Type B pancreatic cell (in vitro differentiated cells): ENCODE results near the gene TM2D1. TPM values are rescaled to one million over a fixed set of nuclear protein-coding genes. Genes with fewer than 3 reads are reported as not detected.

Experiments used
- DNase-seq: peaks from one replicate; pipeline ENCODE4 v3.0.0; 2021; ENCODE audit warnings: mixed read lengths; ENCODE audit not compliant: unreplicated experiment; ENCODE audit errors: extremely low spot score
- H3K27ac Mint-ChIP-seq: 2 replicates; pipeline ENCODE4 v1.8.0; 2021; ENCODE audit warnings: mild to moderate bottlenecking, mixed read lengths
- H3K27me3 Mint-ChIP-seq: 2 replicates; pipeline ENCODE4 v1.8.0; 2021; ENCODE audit warnings: mixed read lengths
- H3K36me3 Mint-ChIP-seq: 2 replicates; pipeline ENCODE4 v1.8.0; 2021; ENCODE audit warnings: mixed read lengths
- H3K4me1 Mint-ChIP-seq: one replicate; pipeline ENCODE4 v1.8.0; 2021; ENCODE audit warnings: mixed read lengths; ENCODE audit not compliant: unreplicated experiment
- H3K4me3 Mint-ChIP-seq: 2 replicates; pipeline ENCODE4 v1.8.0; 2021; ENCODE audit warnings: mild to moderate bottlenecking, mixed read lengths
- H3K9me3 Mint-ChIP-seq: 2 replicates; pipeline ENCODE4 v1.8.0; 2021; ENCODE audit warnings: mixed read lengths
- CTCF ChIP-seq: fragments of 200-600 bp; sonication (generic); conservative IDR thresholded peaks from 2 replicates; pipeline ENCODE4 v1.5.0; 2021; ENCODE audit warnings: antibody characterized with exemption, mild to moderate bottlenecking
- long read RNA-seq: library from polyadenylated mRNA; unstranded; transcript quantifications from one replicate; pipeline ENCODE4 v2.0.0, GENCODE V29; 2020
- total RNA-seq: library from RNA; stranded (reverse); gene quantifications from 2 replicates; pipeline ENCODE4 v1.2.1, GENCODE V29; 2021; ENCODE audit warnings: low replicate concordance

The TM2D1 gene
- 36.7 and 37.1 TPM in 2 replicates for total RNA-seq
- long read RNA-seq, transcript TM2D1-201 (7 exons, 1,250 nt), result major isoform, 39 of 78 reads
- long read RNA-seq, partial matches to known transcripts, result 14 of 78 reads
- long read RNA-seq, other reads (novel, unspliced or antisense), result 24 of 78 reads

DNA sequence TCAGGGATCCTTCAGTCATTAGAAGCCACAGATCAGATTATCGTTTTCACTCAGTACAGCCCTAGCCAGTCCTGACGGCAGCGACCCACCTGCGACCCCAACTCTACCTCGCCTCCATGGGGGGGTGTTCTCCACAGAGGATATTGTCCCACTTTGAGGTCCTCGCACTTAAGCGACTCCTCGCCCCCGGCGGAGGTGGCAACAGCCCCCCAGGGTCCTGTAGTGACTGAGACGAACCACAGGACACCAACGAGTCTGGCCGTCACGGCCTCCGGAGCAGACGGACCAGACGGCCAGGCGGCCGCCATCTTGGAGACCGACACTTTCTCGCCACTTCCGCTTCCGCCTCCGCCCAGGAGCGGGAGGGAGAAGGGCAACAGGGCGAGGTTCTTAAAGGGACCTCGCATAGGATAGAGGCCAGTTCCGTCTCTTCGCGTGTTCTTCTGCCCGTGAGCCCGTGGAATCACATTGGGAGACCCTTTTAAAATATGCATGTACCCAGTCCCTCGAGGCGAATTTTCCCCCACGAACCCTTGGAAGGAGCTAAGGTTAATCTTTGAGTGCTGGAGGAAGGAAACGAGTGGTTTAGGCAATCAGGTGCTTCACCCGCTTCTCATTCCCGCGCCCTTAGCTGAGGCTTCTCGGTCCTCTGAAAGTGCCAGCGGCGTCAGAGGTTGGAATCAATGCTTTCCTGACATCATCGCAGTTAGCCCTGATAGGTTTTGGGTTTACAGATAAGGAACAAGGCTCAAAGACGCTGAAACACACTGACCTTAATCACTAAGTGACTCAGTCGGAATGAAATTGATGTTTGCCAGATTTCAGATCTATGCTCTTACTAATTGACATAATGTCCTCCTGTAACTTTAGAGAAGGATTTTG is at the start of gene TM2D1:
TM2D1 (minus strand) TSS at position 329 of the 882 bp plus-strand sequence; CDS start at position 308, 21 bp downstream.
- peak within 1 kb of the TSS; percentile 95 for H3K4me3 Mint-ChIP-seq
- H3K9me3 Mint-ChIP-seq, result no peaks in the 10 kb centered on the region
- H3K4me1 Mint-ChIP-seq, result peaks cover 6% of the 10 kb centered on the region
- no peaks in the 10 kb centered on the region for H3K27me3 Mint-ChIP-seq
- TF ChIP-seq CTCF, result no peak
- DNase-seq, result peak; percentile 88
- H3K27ac Mint-ChIP-seq, result peak within 1 kb of the TSS; percentile 97
- H3K36me3 Mint-ChIP-seq, result peaks cover 7% of the 10 kb centered on the region

DNA sequence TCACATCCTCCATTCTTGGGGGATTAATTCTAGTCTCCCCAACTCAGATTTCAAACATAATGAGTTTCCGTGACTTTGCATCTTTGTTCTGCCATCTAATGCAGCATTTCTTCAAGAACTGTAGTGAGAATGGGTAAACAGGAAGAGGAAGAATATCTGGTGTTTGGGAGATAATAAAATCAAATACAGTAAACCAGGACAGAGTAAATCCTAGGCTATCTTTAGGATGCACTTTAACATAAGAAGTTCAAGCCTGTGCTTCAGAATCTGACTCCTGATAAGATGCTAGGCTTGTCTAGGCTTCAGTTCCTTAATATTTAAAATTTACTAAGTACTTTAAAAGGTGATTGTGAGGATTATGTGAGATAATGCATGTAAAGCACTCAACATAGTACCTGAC is 45.2 kb upstream of the TM2D1 start:
- Mint-ChIP-seq H3K4me3 (no peak overlapping the region), H3K36me3 (peaks cover 20% of the 10 kb centered on the region), H3K4me1 (no peaks in the 10 kb centered on the region), H3K9me3 (no peaks in the 10 kb centered on the region), H3K27me3 (no peaks in the 10 kb centered on the region), H3K27ac (no peak overlapping the region)
- no peak for TF ChIP-seq CTCF
- DNase-seq, result no peak

DNA sequence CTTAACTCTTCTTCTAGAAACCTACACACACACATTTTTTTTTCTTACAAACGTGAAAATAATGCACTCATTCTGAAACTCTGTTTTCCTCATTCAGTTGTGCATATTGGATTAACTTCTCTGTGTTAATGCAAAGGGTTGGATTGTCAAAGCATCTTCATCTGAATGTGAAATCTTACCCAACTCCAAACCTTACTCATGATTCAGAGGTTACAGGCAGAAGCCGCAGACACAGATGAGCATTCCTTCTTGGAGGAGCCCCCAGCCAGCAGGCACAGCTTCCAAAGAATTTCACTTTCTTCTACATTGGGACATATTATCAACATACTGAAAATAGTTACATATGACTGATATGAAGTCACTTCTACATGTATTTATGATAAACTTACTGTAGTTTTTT is 33.0 kb upstream of the TM2D1 start:
- Mint-ChIP-seq H3K9me3 (no peaks in the 10 kb centered on the region), H3K27ac (no peak overlapping the region), H3K36me3 (no peaks in the 10 kb centered on the region), H3K4me1 (peaks cover 12% of the 10 kb centered on the region), H3K4me3 (no peak overlapping the region), H3K27me3 (no peaks in the 10 kb centered on the region)
- no peak for TF ChIP-seq CTCF
- no peak for DNase-seq

DNA sequence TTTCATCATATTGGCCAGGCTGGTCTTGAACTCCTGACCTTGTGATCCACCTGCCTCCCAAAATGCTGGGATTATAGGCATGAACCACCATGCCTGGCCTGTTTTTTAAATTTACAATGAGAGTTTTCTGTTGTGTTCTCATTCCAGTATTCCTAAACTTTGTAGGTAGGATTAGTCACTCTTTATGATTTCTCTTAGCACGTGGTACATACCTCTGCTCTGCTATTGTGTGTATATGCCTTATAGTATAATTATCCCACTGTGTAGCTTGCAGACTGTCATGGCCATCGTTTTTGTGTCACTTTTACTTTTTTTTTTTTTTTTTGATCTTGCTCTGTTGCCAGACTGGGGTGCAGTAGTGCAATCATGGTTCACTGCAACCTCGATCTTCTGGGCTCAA is 31.8 kb upstream of the TM2D1 start:
- no peak for TF ChIP-seq CTCF
- Mint-ChIP-seq H3K9me3 (no peaks in the 10 kb centered on the region), H3K4me3 (no peak overlapping the region), H3K27ac (no peak overlapping the region), H3K4me1 (peaks cover 12% of the 10 kb centered on the region), H3K27me3 (no peaks in the 10 kb centered on the region), H3K36me3 (no peaks in the 10 kb centered on the region)
- no peak for DNase-seq

GRCh38 chr1:61754545-61754944 is 29.6 kb upstream of the TM2D1 start:
- peak overlapping the region; percentile 14 for H3K27ac Mint-ChIP-seq
- no peaks in the 10 kb centered on the region for H3K9me3 Mint-ChIP-seq
- H3K36me3 Mint-ChIP-seq, result no peaks in the 10 kb centered on the region
- H3K27me3 Mint-ChIP-seq, result no peaks in the 10 kb centered on the region
- no peak overlapping the region for H3K4me3 Mint-ChIP-seq
- TF ChIP-seq CTCF, result no peak
- H3K4me1 Mint-ChIP-seq, result peaks cover 12% of the 10 kb centered on the region
- DNase-seq, result no peak
